ENCODE measurements around the gene PTPN11.
"Not testable (repeated sequence)": the region's sequence is repeated elsewhere in the genome, so short reads cannot be mapped to it uniquely, and the experiment has no call there.

PTPN11 gene

DNA sequence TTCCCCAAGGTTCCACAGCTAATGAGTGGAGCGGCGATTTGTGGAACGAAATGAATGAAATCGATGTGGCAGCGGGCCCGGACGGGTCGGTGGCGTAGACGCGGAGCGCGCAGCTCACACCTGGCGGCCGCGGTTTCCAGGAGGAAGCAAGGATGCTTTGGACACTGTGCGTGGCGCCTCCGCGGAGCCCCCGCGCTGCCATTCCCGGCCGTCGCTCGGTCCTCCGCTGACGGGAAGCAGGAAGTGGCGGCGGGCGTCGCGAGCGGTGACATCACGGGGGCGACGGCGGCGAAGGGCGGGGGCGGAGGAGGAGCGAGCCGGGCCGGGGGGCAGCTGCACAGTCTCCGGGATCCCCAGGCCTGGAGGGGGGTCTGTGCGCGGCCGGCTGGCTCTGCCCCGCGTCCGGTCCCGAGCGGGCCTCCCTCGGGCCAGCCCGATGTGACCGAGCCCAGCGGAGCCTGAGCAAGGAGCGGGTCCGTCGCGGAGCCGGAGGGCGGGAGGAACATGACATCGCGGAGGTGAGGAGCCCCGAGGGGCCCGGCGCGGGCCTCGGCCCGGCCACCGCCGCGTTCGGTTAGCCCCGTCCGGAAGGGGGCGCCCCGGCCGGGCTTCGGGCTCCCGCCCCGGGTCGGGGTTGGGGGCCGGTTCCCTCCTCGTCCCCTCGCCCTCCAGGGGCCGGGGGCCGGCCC is at the start of gene PTPN11:
Gene PTPN11, plus strand, starts transcription at position 340 of the 689 bp plus-strand sequence. Its CDS starts 165 bp downstream, at position 505.
- in situ Hi-C loops (cut with MboI; ENCODE audit: low sequenced_read_pairs) = no loop called here

DNA sequence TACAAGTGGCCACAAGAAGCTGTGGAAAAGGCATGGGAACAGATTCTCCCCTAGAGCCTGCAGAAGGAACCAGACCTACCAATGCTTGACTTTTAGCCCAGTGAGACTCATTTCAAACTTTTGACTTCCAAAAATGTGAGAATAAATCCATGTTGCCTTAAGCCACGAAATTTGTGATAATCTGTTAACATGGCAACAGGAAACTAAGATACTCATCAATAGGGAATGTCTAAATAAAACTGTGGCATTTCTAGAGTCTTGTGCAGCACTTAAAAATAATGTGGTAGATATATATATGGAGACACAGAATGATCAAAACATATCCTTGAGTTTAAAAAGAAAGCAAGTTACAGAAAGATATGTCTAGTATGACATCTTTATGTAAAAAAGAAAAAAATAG is 48.5 kb upstream of the PTPN11 start:
- in situ Hi-C loops (cut with MboI; ENCODE audit: low sequenced_read_pairs) = no loop called here

DNA sequence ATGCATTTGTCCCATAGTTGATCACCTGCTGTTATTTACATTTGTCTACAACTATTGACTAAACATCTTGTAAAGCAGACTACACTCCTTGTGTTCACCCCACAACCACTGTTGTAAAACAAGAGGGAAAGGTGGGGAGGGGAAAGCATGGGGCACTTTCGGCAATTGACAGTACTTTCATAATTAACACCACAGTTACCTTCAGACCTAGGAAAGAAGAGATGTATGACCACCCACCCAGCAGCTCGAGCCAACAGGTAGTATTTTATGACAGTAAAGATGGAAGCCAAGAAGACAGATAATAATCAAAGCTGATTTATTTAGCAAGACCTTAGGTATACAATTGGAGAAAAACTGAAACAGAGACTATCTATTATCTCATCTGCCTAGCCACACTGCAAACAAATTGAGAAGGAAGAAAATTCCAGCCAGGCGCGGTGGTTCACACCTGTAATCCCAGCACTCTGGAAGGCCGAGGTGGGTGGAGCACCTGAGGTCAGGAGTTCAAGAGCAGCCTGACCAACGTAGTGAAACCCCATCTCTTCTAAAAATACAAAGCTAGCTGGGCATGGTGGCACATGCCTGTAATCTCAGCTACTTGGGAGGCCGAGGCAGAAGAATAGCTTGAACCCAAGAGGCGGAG is 47.8 kb upstream of the PTPN11 start:
- in situ Hi-C loops (cut with MboI; ENCODE audit: low sequenced_read_pairs) = no loop called here

DNA sequence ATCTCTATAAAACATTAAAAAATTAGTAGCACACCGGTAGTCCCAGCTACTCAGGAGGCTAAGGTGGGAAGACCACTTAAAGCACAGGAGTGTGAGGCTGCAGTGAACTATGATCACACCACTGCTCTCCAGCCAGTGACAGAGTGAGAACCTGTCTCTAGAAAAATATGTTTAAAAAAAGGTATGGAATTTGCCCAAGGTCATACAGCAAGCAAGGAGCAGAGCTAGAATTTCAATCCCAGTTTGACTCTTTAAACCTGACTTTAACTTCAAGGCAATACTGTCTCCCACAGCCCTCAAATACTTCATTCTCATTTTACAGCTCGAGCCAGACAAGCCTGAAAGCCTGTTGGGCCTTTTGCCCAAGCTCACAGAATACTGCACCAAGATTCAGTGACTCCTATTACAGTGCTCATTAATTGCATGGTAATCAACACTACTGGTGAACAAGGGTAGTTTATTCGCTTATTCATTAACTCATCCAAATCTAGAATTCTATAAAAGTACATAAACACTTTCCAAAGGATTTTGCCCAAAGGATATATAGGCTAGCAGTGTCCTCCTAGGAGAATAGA is 44.5 kb upstream of the PTPN11 start:
- in situ Hi-C loops (cut with MboI; ENCODE audit: low sequenced_read_pairs) = no loop called here

DNA sequence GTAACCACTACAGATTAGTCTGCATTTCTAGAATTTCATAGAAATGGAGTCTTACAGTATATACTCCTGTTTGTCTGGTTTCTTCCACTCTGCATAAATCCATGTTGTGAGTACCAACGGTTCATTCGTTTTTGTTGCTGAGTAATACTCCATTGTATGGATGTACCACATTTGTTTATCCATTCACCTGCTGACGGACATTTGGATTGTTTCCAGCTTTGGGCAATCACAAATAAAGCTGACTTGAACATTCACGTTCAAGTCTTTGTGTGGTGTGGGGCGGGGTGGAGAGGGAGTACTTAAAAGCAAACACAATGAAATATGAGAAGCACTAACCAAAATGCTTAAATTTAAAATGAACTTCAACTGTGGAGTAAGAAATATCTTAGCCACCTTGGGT is 43.6 kb upstream of the PTPN11 start:
- in situ Hi-C loops (cut with MboI; ENCODE audit: low sequenced_read_pairs) = no loop called here

DNA sequence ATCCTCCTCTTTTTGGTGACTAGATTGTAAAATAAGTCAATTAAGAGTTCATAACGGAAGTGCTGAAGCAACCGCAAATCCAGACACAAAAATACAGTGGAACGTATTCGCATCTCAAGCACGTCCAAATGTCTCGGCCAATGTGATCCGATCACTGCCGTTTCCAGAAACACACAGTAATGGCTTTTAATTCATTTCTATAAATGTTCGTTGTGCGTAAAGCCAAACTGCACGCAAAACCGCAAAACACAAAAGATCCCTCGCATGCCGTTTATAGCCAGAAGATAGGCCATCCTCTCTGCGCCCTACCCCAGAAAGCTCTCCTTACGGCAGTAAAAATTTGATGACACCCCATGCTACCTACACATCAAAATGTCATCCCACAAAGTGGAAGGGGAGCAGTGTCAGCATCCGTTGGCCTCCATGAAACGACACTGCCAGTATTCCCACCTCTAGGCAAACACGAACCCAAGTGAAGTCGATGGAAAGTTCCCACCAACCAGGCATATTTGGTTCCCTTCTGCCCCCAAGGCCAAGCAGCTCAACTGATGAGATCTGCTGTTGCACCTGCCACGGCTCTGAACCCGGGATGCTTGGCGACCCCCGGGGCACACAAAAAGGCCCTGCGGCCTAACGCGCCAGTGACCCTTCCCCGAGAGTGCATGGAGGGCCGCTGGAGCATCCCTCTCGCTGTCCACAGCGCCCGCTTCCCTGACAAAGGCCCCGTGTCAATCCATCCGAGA is 37.9 kb upstream of the PTPN11 start:
- in situ Hi-C loops (cut with MboI; ENCODE audit: low sequenced_read_pairs) = loop anchor here (10.0 kb wide), 1 partner anchor 436 kb away; no protein-coding TSS in a partner anchor

DNA sequence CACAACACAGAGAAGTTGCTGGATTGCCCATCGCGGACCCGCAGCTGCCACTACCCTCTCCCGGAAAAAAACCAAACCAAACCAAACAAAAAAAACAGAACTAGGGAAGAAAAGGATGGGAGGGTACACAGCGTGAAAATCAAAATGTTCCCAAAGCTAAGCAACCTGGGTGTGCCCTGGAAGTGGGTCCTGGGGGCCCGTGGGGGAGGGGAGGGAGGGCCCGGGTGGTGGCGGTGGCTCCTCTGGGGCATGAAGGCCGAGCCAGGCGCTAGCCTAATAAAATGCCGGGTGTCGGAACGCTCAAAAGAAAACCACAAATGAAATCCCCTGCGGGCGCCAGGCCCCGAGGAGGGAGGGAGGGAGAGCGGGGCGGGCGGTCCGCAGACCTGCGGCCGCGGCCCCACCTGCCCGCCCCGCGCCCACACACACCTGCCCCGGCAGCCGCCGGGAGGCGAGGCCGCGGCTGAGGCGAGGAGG is 37.3 kb upstream of the PTPN11 start:
- in situ Hi-C loops (cut with MboI; ENCODE audit: low sequenced_read_pairs) = loop anchor here (10.0 kb wide), 1 partner anchor 437 kb away; no protein-coding TSS in a partner anchor

DNA sequence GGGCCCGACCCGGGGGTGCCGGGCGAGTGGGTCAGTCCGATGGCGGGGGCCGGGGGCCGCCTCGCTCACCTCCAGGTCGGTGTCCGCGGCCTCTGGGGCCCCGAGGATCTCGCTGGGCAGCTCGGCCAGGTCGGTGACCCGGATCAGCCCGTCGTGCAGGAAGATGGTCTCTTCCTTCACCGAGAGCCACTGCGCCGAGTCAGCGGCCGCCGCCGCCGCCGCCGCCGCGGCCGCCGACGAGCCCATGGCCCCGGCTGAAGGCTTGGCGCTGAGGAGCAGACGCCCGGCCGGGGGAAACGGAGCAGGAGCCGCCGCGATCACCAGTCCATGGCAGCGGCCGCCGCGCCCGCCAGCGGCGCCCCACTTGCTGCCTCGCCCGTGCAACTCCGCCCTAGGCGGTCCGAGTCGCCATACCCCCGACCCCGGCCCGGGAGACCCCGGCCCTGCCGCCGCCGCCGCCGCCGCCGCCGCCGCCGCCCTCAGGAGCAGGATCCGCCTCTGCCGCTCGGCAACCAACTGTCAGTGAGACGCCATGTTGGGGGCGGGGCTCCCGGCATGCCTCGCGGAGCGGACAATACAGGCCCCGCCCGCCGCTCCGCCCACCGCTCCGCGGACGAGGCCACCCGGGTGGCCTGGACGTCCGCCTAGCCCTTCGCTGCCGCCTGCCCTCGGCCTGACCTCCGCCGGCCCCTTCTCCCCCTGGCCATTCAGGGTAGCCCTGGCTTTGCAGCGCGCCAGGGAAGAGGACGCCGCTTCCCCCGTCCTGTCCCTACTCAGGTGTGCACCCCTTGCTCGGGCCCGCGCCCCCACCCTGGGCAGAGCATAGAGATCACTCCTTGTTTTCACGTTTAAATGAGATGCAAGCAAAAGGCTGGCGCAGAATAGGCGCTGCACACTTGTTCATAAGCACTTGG is 36.6 kb upstream of the PTPN11 start, which contains the start of gene HECTD4:
Gene HECTD4, minus strand, starts transcription at position 549 of the 914 bp plus-strand sequence. Its CDS starts 303 bp downstream, at position 246.
- in situ Hi-C loops (cut with MboI; ENCODE audit: low sequenced_read_pairs) = loop anchor here (10.0 kb wide), 1 partner anchor 437 kb away; no protein-coding TSS in a partner anchor

DNA sequence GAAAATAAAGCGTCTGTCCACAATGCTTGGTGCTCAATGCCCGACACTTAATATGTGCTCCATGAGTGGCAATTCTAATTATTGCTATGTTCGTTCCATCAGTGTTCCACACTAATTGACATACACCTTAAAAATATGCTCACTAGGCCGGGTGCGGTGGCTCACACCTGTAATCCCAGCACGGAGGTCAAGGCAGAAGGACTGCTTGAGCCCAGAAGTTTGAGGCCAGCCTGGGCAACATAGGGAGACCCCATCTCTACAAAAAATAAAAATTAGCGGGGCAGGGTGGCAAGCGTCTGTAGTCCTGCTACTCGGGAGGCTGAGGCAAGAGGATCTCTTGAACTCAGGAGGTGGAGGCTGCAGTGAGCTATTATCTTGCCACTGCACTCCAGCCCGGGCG is 35.9 kb upstream of the PTPN11 start:
- in situ Hi-C loops (cut with MboI; ENCODE audit: low sequenced_read_pairs) = loop anchor here (10.0 kb wide), 1 partner anchor 438 kb away; no protein-coding TSS in a partner anchor

DNA sequence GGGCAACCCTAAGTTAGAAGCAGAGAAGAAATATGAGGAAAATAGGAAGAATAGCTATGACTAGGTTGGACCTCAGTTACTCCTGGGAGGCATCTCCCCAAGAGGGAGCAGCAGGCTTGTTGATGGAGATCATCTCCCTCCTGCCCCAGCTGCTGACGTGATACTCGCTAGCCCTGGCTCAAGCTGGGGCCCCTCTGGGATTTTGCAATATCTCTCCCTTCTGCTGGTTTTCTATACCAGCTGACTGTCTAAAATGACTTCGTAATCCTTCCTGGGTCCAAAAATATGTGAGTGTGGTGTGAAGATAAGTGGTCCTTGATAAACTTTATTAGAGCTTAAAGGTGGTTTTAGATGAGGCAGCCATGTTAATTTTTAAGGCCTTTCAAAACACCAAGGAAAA is 32.0 kb upstream of the PTPN11 start:
- in situ Hi-C loops (cut with MboI; ENCODE audit: low sequenced_read_pairs) = loop anchor here (10.0 kb wide), 1 partner anchor 442 kb away; no protein-coding TSS in a partner anchor

DNA sequence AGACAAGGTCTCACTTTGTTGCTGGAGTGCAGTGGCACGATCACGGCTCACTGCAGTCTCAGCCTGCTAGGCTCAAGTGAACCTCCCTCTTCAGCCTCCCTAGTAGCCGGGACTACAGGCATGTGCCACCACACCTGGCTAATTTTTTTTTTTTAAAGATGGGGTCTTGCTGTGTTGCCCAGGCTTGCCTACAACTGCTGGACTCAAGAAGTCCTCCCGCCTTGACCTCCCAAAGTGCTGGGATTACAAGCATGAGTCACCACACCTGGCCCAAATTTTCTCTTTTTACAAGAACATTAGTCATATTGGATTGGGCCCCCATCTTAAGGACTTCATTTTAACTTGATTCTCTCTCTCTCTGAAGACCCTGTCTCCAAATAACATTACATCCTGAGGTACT is 29.5 kb upstream of the PTPN11 start:
- in situ Hi-C loops (cut with MboI; ENCODE audit: low sequenced_read_pairs) = loop anchor here (10.0 kb wide), 1 partner anchor 444 kb away; no protein-coding TSS in a partner anchor

DNA sequence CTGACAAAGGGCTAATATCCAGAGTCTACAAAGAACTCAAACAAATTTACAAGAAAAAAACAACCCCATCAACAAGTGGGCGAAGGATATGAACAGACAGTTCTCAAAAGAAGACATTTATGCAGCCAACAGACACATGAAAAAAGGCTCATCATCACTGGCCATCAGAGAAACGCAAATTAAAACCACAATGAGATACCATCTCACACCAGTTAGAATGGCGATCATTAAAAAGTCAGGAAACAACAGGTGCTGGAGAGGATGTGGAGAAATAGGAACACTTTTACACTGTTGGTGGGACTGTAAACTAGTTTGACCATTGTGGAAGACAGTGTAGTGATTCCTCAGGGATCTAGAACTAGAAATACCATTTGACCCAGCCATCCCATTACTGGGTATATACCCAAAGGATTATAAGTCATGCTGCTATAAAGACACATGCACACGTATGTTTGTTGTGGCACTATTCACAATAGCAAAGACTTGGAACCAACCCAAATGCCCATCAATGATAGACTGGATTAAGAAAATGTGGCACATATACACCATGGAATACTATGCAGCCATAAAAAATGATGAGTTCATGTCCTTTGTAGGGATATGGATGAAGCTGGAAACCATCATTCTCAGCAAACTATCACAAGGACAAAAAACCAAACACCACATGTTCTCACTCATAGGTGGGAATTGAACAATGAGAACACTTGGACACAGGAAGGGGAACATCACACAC is 28.7 kb upstream of the PTPN11 start:
- in situ Hi-C loops (cut with MboI; ENCODE audit: low sequenced_read_pairs) = loop anchor here (10.0 kb wide), 2 partner anchors 445 to 565 kb away; no protein-coding TSS in a partner anchor

DNA sequence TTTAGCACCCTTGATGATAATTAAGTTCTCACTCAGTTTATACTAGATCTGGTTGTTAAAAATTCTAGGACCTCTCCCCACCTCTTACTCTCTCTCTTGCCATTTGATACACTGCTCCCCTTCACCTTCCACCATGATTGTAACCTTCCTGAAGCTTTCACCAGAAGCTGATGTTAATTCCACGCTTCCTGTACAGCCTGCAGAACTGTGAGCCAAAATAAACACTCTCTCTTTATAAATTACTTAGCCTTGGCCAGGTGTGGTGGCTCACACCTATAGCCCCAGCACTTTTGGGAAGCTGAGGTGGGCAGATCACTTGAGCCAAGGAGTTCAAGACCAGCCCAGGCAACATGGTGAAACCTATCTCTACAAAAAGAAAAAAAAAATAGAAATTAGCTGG is 25.4 kb upstream of the PTPN11 start:
- in situ Hi-C loops (cut with MboI; ENCODE audit: low sequenced_read_pairs) = loop anchor here (10.0 kb wide), 1 partner anchor 569 kb away; no protein-coding TSS in a partner anchor

DNA sequence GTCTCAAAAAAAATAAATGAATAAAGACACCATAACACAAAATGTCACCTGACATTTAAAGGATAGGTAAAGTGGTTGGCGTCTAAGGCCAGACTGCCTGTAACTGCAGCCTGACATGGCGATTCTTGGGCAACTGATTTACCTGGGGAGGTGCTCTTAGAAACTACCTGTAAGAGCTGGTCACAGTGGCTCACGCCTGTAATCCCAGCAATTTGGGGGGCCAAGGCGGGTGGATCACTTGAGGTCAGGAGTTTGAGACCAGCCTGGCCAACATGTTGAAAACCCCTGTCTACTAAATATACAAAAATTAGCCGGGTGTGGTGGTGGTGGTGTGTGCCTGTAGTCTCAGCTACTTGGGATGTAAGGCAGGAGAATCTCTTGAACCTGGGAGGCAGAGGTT is 17.7 kb upstream of the PTPN11 start:
- in situ Hi-C loops (cut with MboI; ENCODE audit: low sequenced_read_pairs) = no loop called here

DNA sequence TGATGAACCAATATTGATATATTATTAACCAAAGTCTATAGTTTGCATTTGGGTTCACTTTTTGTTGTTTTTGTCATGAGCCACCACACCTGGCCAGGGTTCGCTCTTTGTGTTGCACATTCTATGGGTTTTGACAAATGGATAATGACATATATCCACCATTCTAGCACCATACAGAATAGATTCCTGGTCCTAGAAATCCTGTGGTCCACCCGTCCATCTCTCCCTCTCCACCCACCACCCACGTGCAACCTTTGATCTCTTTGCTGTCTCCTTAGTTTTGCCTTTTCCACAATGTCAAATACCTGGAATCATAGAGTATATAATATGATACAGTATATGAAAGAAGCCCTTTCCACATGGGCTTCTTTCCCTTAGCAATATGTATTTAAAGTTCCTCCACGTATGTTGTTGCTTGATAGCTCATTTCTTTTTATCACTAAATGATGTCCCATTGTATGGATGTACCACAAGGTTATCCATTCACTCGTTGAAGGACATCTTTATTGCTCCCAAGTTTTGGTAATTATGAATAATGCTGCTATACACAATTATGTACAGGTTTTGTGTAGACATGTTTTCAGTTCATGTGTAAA is 16.7 kb upstream of the PTPN11 start:
- in situ Hi-C loops (cut with MboI; ENCODE audit: low sequenced_read_pairs) = no loop called here

DNA sequence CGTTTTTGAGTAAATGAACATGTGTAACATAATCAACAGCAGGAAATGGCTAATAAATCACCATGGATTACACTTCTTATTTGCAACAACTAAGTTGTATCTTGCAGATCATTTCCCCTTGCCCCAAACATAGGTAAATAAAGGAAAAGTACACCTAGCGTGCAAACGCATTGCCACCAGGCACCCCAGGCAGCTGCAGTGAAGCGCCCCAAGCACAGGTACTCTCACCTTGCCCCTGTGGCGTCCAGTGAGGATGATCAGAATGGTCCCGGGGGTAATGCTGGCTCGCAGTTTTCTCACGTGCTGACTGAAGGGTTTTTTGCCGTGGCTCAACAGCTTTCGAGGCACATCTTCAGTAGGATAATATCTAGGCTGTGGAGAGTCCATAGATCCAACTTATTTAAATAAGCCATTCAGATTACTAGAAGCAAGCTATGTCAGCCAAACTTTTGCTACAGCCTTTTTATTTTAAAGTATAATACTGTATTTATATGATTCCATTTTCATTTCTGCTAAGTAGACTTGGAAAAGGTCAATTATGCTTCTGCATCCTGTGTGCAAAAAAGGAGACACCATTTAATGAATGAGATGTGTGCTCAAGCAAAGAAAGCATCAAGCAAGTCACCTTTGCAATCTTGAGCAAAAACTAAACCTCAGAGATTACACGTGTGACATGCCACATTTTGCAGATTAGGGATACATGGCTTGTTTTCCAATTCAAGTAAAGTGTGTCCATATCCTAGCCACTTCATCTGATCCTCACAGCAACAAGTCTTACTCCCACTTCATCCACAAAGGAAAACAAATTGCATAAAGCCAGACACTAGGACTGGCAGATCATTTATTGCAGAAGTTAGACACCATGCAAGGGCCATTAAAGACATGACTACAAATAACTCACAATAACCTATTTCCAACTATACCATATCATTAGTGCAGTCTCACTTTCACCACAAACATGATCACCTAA is 11.9 kb upstream of the PTPN11 start:
- in situ Hi-C loops (cut with MboI; ENCODE audit: low sequenced_read_pairs) = no loop called here

DNA sequence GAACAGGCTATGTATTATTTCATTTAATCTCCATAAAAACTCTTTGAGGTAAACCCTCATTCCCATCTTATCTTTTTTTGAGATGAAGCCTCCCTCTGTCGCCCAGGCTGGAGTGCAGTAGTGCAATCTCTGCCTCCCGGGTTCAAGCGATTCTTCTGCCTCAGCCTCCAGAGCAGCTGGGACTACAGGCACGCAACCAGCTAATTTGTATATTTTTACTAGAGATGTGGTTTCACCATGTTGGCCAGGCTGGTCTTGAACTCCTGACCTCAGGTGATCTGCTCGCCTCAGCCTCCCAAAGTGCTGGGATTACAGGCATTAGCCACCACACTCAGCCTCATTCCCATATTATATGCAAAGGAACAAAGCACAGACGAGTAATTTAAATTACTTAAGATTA is 11.1 kb upstream of the PTPN11 start:
- in situ Hi-C loops (cut with MboI; ENCODE audit: low sequenced_read_pairs) = not testable (repeated sequence)

All from HL-60/S4 (cell line).